Natural killer cell (primary cell): ENCODE measurements around the gene RRN3. TPM values are rescaled to one million over a fixed set of nuclear protein-coding genes. Genes with fewer than 3 reads are reported as not detected.

Experiments used
- ATAC-seq, 3 donors: fragments of 150-1000 bp in 2 of 3; fragments of 200-7000 bp in 1 of 3; cut with Tn5 transposase; 1 replicate in 1 of 3; 2 replicates in 2 of 3; pipeline ENCODE4 v1.10.0; 2021; ENCODE audit warnings: mild to moderate bottlenecking in 2 of 3, moderate library complexity in 2 of 3
- DNase-seq, 2 donors: peaks; one replicate each; pipeline versions ENCODE4 v3.0.0 to v3.0.0-alpha.2; 2013 to 2021; ENCODE audit warnings: mixed read lengths in 1 of 2
- H3K27ac ChIP-seq: one replicate; pipeline ENCODE4 v1.5.1; 2013; ENCODE audit warnings: mild to moderate bottlenecking, low read length
- H3K27me3 ChIP-seq: one replicate; pipeline ENCODE4 v1.6.1; 2013; ENCODE audit warnings: low read length; ENCODE audit not compliant: control insufficient read depth, insufficient read depth
- H3K36me3 ChIP-seq: one replicate; pipeline ENCODE4 v1.6.1; 2013; ENCODE audit warnings: low read length; ENCODE audit not compliant: control insufficient read depth, insufficient read depth
- H3K4me1 ChIP-seq: one replicate; pipeline ENCODE4 v1.6.1; 2013; ENCODE audit warnings: low read length; ENCODE audit not compliant: control insufficient read depth, insufficient read depth
- H3K4me3 ChIP-seq: one replicate; pipeline ENCODE4 v1.5.1; 2013; ENCODE audit warnings: low read length
- H3K9me3 ChIP-seq: one replicate; pipeline ENCODE4 v1.6.1; 2013; ENCODE audit warnings: low read length; ENCODE audit not compliant: control insufficient read depth, insufficient read depth
- H3K27ac Mint-ChIP-seq, 2 donors: one replicate each; pipeline ENCODE4 v1.8.0; 2022; ENCODE audit warnings: mild to moderate bottlenecking in 2 of 2, mixed read lengths in 2 of 2, moderate library complexity in 1 of 2
- H3K27me3 Mint-ChIP-seq, 2 donors: one replicate each; pipeline ENCODE4 v1.8.0; 2022; ENCODE audit warnings: low read depth in 2 of 2, mixed read lengths in 2 of 2
- H3K36me3 Mint-ChIP-seq: one replicate; pipeline ENCODE4 v1.8.0; 2022; ENCODE audit warnings: mixed read lengths
- H3K4me1 Mint-ChIP-seq, 2 donors: one replicate each; pipeline ENCODE4 v1.8.0; 2022; ENCODE audit warnings: mixed read lengths in 2 of 2
- H3K4me3 Mint-ChIP-seq: one replicate; pipeline ENCODE4 v1.8.0; 2022; ENCODE audit warnings: mild to moderate bottlenecking, moderate library complexity, mixed read lengths
- H3K9me3 Mint-ChIP-seq, 2 donors: one replicate each; pipeline ENCODE4 v1.8.0; 2022; ENCODE audit warnings: mixed read lengths in 2 of 2
- WGBS: methylation state at CpG from one replicate; pipeline ENCODE4 v1.1.7; 2013; ENCODE audit warnings: missing lambda C conversion rate; ENCODE audit not compliant: insufficient coverage; 5-methylcytosine and 5-hydroxymethylcytosine counted together
- intact Hi-C: fragments of 100-400 bp; cut with micrococcal nuclease; formaldehyde crosslinking; loops from one replicate; pipeline ENCODE4 v1.14.2; 2022
- total RNA-seq, 4 donors: library from RNA; stranded (reverse); fragments of 120-200 nt in 1 of 4; gene quantifications; one replicate each; pipeline versions ENCODE4 v1.2.3 to v1.2.4, GENCODE V29; 2013 to 2022
- TF ChIP-seq, protein P1 (sequence below): fragments of 200-600 bp; IDR thresholded peaks from one replicate; pipeline ENCODE4 v1.8.0; 2022; ENCODE audit warnings: antibody characterized with exemption

RRN3 gene
- total RNA-seq, 3 donors from 2014 or later (not counting 1 experiment from before 2014, with no cell fraction given), result 40.8 to 45.3 (median 43.4) TPM

DNA sequence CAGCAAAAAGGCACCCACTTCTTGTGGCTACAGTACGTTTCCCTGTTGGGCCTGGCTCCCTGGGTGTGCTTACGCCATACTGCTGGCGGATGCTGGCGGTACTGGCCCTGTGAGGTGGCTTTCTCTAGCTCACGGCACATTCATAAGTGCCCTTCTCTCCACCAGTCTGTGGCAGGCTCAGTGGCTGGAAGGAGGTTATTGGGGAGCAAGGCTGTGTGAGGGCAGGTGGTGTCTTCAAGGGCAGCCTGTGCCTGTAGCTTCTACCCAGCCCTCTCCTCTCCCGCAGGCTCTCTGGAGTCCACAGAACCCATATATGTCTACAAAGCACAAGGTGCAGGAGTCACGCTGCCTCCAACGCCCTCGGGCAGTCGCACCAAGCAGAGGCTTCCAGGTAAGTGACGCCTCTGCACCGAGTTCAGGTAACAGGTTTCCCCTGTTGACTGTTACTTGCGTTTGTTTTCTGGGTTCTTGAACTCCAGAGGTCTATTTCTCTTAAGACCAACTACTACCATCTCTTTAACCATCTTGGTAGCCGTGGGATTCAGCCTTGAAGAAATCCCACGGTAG is 58.8 kb downstream of the RRN3 start:
- Histone ChIP-seq H3K4me1 (peaks cover 22% of the 10 kb centered on the region), H3K27ac (no peak overlapping the region), H3K27me3 (no peaks in the 10 kb centered on the region), H3K4me3 (no peak overlapping the region), H3K36me3 (peaks cover 78% of the 10 kb centered on the region), H3K9me3 (no peaks in the 10 kb centered on the region)
- TF ChIP-seq, protein P1, sequence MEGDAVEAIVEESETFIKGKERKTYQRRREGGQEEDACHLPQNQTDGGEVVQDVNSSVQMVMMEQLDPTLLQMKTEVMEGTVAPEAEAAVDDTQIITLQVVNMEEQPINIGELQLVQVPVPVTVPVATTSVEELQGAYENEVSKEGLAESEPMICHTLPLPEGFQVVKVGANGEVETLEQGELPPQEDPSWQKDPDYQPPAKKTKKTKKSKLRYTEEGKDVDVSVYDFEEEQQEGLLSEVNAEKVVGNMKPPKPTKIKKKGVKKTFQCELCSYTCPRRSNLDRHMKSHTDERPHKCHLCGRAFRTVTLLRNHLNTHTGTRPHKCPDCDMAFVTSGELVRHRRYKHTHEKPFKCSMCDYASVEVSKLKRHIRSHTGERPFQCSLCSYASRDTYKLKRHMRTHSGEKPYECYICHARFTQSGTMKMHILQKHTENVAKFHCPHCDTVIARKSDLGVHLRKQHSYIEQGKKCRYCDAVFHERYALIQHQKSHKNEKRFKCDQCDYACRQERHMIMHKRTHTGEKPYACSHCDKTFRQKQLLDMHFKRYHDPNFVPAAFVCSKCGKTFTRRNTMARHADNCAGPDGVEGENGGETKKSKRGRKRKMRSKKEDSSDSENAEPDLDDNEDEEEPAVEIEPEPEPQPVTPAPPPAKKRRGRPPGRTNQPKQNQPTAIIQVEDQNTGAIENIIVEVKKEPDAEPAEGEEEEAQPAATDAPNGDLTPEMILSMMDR, result no peak
- Mint-ChIP-seq H3K4me3 (no peak overlapping the region), H3K4me1 (peaks cover 14 to 15% of the 10 kb centered on the region in 2 donors), H3K36me3 (no peaks in the 10 kb centered on the region), H3K27me3 (no peaks in the 10 kb centered on the region), H3K9me3 (no peaks in the 10 kb centered on the region), H3K27ac (no peak overlapping the region)
- intact Hi-C loops, result no loop called here
- 85% methylated on average over 15 of the region's 15 CpGs for WGBS
- DNase-seq (no peak), ATAC-seq (no peak)

DNA sequence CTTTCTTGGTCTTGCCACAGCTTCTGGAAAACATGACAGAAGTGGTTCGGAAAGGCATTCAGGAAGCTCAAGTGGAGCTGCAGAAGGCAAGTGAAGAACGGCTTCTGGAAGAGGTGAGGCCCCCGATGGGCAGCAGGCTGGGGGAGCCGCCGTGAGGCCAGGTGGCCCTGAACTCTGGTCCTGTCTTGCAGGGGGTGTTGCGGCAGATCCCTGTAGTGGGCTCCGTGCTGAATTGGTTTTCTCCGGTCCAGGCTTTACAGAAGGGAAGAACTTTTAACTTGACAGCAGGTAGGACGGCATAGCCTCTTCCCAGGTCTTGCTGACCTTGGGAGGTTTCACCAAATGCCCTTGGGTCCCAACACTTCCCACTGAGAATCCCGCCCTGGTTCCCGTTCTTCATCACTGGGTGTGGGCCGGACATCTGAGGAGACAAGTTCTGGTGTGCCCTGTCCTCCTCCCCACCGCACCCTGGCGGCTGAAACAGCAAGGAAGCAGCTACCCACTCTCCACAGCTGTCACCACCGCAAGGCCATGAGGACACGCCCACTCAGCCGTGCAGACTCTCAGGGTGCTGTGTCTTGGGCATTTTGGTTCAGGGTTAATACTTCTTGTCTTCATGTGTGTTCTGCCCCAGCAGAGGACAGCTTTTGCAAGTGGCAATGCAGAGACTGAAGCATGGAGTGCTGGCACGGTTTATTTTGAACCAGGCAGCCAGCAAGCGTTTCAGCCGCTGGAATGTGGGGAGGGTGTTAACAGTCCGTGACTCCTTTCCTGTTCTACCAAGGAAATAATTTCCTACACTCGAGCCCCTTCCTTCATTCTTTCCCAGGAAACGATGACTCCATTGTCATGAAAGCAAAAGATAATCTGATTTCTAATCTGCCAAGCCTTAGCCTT is 59.6 kb downstream of the RRN3 start:
- 94% methylated on average over 23 of the region's 23 CpGs for WGBS
- H3K36me3 Mint-ChIP-seq, result no peaks in the 10 kb centered on the region

DNA sequence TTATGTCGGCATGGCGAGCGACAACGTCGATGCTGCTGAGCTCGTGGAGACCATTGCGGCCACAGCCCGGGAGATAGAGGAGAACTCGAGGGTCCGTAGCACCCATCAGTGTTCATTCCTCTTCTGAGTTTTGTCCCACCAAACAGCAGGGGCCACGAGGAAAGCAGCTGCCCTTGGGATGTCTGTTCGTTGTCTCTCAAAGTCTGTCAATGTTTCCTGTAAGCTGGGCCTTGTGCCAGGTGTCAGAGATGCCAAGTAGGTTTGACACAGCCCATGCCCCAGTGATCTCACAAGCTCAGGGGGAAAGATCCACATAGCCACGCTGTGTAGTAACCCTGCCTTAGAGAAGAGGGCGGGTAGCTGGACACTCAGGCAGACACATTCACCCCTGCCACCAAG is 60.8 kb downstream of the RRN3 start:
- intact Hi-C loops, result no loop called here
- ATAC-seq (no peak), DNase-seq (no peak)
- no peaks in the 10 kb centered on the region for H3K27me3 Mint-ChIP-seq
- Histone ChIP-seq H3K36me3 (peaks cover 70% of the 10 kb centered on the region), H3K27ac (no peak overlapping the region), H3K4me3 (no peak overlapping the region), H3K9me3 (no peaks in the 10 kb centered on the region), H3K4me1 (peaks cover 22% of the 10 kb centered on the region), H3K27me3 (no peaks in the 10 kb centered on the region)
- 91% methylated on average over 14 of the region's 14 CpGs for WGBS
- H3K9me3 Mint-ChIP-seq, result no peaks in the 10 kb centered on the region
- no peak overlapping the region for H3K4me3 Mint-ChIP-seq
- peaks cover 15 to 18% of the 10 kb centered on the region in 2 donors for H3K4me1 Mint-ChIP-seq
- peaks cover 4% of the 10 kb centered on the region for H3K36me3 Mint-ChIP-seq
- H3K27ac Mint-ChIP-seq, result no peak overlapping the region
- TF ChIP-seq, protein P1, result no peak

More for the DNA sequence above, 59.6 kb downstream of the RRN3 start:
- intact Hi-C loops, result no loop called here
- TF ChIP-seq, protein P1, result no peak
- ATAC-seq (no peak), DNase-seq (no peak)
- Histone ChIP-seq H3K4me3 (no peak overlapping the region), H3K4me1 (peaks cover 22% of the 10 kb centered on the region), H3K27me3 (no peaks in the 10 kb centered on the region), H3K36me3 (peaks cover 72% of the 10 kb centered on the region), H3K9me3 (no peaks in the 10 kb centered on the region), H3K27ac (no peak overlapping the region)
- no peaks in the 10 kb centered on the region for H3K27me3 Mint-ChIP-seq
- no peaks in the 10 kb centered on the region for H3K9me3 Mint-ChIP-seq
- H3K27ac Mint-ChIP-seq, result no peak overlapping the region
- H3K4me3 Mint-ChIP-seq, result no peak overlapping the region
- peaks cover 14 to 15% of the 10 kb centered on the region in 2 donors for H3K4me1 Mint-ChIP-seq
